Keratinocyte (primary cell): ENCODE measurements around the gene SF3B2.

ENCODE experiments used
- CTCF ChIP-seq, 3 experiments: IDR thresholded peaks in 1 of 3; conservative IDR thresholded peaks in 1 of 3; optimal IDR thresholded peaks in 1 of 3; 2 replicates in 2 of 3; 3 replicates in 1 of 3; pipeline versions ENCODE3 to v1.5.1; 2011; ENCODE audit warnings: low read length in 3 of 3, mild to moderate bottlenecking in 3 of 3, moderate library complexity in 2 of 3, control low read depth in 1 of 3, inconsistent platforms in 1 of 3; ENCODE audit not compliant: insufficient read depth in 2 of 3; ENCODE audit errors: extremely low read depth in 1 of 3
- EZH2 ChIP-seq: IDR thresholded peaks from one replicate; pipeline ENCODE4 v1.6.1; 2012; ENCODE audit warnings: inconsistent platforms, mild to moderate bottlenecking, low read length, moderate library complexity

- no peak for TF ChIP-seq CTCF (optimal IDR thresholded peaks at IDR 0.05 in 1 of 3, IDR thresholded peaks at IDR 0.05 in 1 of 3, conservative IDR thresholded peaks at IDR 0.05 in 1 of 3; ENCODE audit: extremely low read depth in 1 of 3, insufficient read depth in 2 of 3, low read length in 3 of 3)
- TF ChIP-seq EZH2, result no peak
These were observed 18.6 kb downstream of the SF3B2 start for GRCh38 chr11:66070604-66071380.
